ENCODE data around the gene ZFAND2A.

ZFAND2A gene

DNA sequence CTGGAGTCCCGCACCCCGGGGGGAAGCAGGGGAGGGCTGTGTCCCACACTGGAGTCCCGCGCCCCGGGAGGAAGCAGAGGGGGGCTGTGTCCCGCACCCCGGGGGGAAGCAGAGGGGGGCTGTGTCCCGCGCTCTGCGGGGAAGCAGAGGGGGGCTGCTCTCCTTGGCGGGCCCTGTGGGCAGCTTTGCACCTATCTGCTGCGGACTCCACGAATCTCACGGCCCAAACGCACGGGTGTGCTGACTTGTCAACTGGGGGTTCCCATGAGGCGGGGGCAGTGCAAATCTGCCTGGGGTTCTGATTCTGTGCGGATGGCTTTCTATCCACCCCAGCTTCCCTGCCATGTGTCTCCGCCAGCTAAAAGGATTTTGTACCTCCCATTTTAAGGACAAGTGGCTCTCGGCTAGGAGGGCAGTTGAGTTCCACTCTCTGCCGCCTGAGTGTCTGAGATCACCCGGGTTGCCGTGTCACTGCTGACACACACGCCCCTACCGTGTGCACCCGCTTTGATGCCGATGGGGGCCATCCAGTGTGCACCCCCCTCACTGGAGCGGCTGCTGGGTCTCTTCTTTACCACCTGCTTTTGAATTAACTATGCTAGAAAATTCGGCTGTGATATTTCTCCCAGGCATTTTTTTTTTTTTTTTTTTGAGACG lies 51.6 kb downstream of the ZFAND2A start:
- no peak for TF ChIP-seq TCF12 (IDR thresholded peaks at IDR 0.05; ENCODE audit: low read depth)
- no peak for TF ChIP-seq TEAD4 (IDR thresholded peaks at IDR 0.05)
- TF ChIP-seq EP300 (IDR thresholded peaks at IDR 0.05; ENCODE audit: borderline replicate concordance): no peak
- TF ChIP-seq, protein P1, sequence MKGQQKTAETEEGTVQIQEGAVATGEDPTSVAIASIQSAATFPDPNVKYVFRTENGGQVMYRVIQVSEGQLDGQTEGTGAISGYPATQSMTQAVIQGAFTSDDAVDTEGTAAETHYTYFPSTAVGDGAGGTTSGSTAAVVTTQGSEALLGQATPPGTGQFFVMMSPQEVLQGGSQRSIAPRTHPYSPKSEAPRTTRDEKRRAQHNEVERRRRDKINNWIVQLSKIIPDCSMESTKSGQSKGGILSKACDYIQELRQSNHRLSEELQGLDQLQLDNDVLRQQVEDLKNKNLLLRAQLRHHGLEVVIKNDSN (IDR thresholded peaks at IDR 0.05): no peak
- TF ChIP-seq CEBPB (IDR thresholded peaks at IDR 0.05): no peak

DNA sequence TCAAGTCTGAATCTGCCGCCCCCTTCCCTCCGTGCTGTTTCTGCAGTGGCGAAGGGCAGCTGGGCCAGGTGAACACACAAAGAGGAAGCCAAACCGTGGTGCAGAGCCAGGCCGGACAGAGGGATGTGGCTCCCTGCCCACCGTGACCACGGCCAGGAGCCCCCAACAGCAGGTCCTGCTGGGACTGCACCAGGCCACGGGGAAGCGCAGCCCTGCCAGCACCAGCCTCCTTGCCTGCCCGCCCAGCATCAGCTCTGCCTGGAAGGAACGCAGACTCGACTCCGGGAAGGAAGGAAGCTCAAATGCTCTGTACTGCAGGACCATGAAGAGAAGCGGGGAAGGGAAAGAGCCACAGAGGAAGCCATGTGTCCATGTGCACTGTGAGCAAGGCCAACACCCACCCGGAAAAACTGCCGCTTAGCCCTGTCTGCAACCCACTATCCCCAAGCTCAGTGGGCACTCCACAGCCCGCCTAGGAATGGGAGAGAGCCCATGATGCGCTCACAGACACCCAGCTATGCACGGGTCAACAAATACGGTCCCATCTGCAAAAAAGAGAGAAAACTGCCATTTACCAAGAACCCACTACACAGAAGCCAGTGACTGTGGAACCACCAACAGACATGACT lies 53.1 kb downstream of the ZFAND2A start:
- TF ChIP-seq, protein P2, sequence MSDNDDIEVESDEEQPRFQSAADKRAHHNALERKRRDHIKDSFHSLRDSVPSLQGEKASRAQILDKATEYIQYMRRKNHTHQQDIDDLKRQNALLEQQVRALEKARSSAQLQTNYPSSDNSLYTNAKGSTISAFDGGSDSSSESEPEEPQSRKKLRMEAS (IDR thresholded peaks at IDR 0.05): no peak
- TF ChIP-seq CREB1 (IDR thresholded peaks at IDR 0.05; ENCODE audit: low read depth): no peak
- no peak for TF ChIP-seq EGR1 (IDR thresholded peaks at IDR 0.05)
- no peak for TF ChIP-seq CEBPB (IDR thresholded peaks at IDR 0.05)
- no peak for TF ChIP-seq EP300 (IDR thresholded peaks at IDR 0.05; ENCODE audit: borderline replicate concordance)
- TF ChIP-seq RAD21 (IDR thresholded peaks at IDR 0.05; ENCODE audit: low read depth): no peak
- no peak for TF ChIP-seq TEAD4 (IDR thresholded peaks at IDR 0.05)
- TF ChIP-seq, protein P1 (IDR thresholded peaks at IDR 0.05): no peak
- no peak for TF ChIP-seq TAF1 (IDR thresholded peaks at IDR 0.05; ENCODE audit: low read depth)
- TF ChIP-seq, protein P3, sequence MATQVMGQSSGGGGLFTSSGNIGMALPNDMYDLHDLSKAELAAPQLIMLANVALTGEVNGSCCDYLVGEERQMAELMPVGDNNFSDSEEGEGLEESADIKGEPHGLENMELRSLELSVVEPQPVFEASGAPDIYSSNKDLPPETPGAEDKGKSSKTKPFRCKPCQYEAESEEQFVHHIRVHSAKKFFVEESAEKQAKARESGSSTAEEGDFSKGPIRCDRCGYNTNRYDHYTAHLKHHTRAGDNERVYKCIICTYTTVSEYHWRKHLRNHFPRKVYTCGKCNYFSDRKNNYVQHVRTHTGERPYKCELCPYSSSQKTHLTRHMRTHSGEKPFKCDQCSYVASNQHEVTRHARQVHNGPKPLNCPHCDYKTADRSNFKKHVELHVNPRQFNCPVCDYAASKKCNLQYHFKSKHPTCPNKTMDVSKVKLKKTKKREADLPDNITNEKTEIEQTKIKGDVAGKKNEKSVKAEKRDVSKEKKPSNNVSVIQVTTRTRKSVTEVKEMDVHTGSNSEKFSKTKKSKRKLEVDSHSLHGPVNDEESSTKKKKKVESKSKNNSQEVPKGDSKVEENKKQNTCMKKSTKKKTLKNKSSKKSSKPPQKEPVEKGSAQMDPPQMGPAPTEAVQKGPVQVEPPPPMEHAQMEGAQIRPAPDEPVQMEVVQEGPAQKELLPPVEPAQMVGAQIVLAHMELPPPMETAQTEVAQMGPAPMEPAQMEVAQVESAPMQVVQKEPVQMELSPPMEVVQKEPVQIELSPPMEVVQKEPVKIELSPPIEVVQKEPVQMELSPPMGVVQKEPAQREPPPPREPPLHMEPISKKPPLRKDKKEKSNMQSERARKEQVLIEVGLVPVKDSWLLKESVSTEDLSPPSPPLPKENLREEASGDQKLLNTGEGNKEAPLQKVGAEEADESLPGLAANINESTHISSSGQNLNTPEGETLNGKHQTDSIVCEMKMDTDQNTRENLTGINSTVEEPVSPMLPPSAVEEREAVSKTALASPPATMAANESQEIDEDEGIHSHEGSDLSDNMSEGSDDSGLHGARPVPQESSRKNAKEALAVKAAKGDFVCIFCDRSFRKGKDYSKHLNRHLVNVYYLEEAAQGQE (IDR thresholded peaks at IDR 0.05; ENCODE audit: low read depth): no peak
- TF ChIP-seq ZBTB7A (IDR thresholded peaks at IDR 0.05; ENCODE audit: low read depth): no peak
- no peak for TF ChIP-seq NFIC (IDR thresholded peaks at IDR 0.05)
- no peak for TF ChIP-seq TCF12 (IDR thresholded peaks at IDR 0.05; ENCODE audit: low read depth)
- no peak for TF ChIP-seq YY1 (IDR thresholded peaks at IDR 0.05; ENCODE audit: low read depth)
- no peak for TF ChIP-seq FOXM1 (IDR thresholded peaks at IDR 0.05; ENCODE audit: borderline replicate concordance, low read depth)

DNA sequence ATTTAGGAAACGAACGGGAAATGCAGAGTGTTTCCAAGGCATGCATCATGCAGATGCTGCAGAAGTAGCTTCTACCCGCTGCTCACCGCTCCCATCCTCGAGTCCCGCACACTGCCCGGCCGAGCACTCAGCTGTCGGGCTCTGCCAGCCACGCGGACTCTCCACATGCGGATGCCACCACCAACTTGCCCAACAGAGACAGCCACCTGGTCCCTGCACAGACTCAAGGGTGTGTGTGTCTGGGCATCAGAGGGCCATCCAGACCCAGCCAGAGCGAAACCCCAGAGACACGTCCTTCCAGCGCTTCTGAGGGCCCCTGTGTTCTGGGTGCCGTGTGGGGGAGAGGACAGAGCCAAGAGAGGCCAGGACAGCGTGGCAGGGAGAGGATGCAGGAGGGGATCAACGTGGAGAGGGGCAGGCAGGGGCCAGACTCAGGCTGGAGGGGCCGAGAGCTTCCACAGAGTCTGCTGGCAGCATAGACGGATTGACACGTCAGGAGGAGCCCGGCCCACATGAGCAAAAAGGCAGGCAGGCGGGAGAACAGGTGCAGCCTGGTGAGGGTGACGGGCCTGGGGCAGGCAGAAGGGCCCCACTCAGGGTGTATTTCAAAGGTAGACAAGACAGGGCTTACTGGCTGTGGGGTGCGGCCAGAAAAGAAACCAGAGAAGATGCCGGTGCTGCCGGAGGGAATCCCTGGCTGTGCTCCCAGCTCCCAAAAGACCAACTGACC lies 53.8 kb downstream of the ZFAND2A start:
- TF ChIP-seq YY1 (IDR thresholded peaks at IDR 0.05; ENCODE audit: low read depth): no peak
- TF ChIP-seq, protein P2 (IDR thresholded peaks at IDR 0.05): no peak
- TF ChIP-seq, protein P3 (IDR thresholded peaks at IDR 0.05; ENCODE audit: low read depth): no peak
- no peak for TF ChIP-seq TEAD4 (IDR thresholded peaks at IDR 0.05)
- no peak for TF ChIP-seq CEBPB (IDR thresholded peaks at IDR 0.05)
- TF ChIP-seq FOXM1 (IDR thresholded peaks at IDR 0.05; ENCODE audit: borderline replicate concordance, low read depth): no peak
- TF ChIP-seq CREB1 (IDR thresholded peaks at IDR 0.05; ENCODE audit: low read depth): no peak
- TF ChIP-seq EP300 (IDR thresholded peaks at IDR 0.05; ENCODE audit: borderline replicate concordance): no peak
- no peak for TF ChIP-seq TCF12 (IDR thresholded peaks at IDR 0.05; ENCODE audit: low read depth)
- TF ChIP-seq ZBTB7A (IDR thresholded peaks at IDR 0.05; ENCODE audit: low read depth): no peak
- no peak for TF ChIP-seq NFIC (IDR thresholded peaks at IDR 0.05)
- TF ChIP-seq, protein P1 (IDR thresholded peaks at IDR 0.05): no peak
- TF ChIP-seq TAF1 (IDR thresholded peaks at IDR 0.05; ENCODE audit: low read depth): no peak
- no peak for TF ChIP-seq RAD21 (IDR thresholded peaks at IDR 0.05; ENCODE audit: low read depth)
- no peak for TF ChIP-seq EGR1 (IDR thresholded peaks at IDR 0.05)

DNA sequence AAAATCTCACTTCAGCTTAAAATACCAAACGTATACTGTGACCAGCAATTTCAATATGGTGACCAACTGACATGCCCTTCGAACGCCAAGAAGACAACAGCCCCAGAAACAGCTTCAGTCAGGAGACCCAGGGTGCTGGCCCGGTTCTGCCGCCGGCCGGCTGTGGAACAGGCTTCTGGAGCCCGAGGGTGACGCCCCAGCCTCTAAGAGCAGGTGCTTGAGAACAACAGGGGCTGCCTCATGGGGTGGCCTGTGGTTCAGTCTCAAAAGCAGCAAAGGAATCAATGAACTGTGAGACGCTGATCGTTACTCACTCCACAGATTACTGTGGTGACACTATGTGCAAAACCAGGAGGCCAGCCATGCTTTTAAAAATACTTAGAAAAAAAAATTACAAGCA lies 54.8 kb downstream of the ZFAND2A start:
- TF ChIP-seq, protein P2 (IDR thresholded peaks at IDR 0.05): no peak
- TF ChIP-seq EP300 (IDR thresholded peaks at IDR 0.05; ENCODE audit: borderline replicate concordance) (no peak), CREB1 (IDR thresholded peaks at IDR 0.05; ENCODE audit: low read depth) (no peak), YY1 (IDR thresholded peaks at IDR 0.05; ENCODE audit: low read depth) (no peak), NFIC (IDR thresholded peaks at IDR 0.05) (no peak), FOXM1 (IDR thresholded peaks at IDR 0.05; ENCODE audit: borderline replicate concordance, low read depth) (no peak), EGR1 (IDR thresholded peaks at IDR 0.05) (no peak), CEBPB (IDR thresholded peaks at IDR 0.05) (no peak), TAF1 (IDR thresholded peaks at IDR 0.05; ENCODE audit: low read depth) (no peak), RAD21 (IDR thresholded peaks at IDR 0.05; ENCODE audit: low read depth) (no peak), TEAD4 (IDR thresholded peaks at IDR 0.05) (no peak), TCF12 (IDR thresholded peaks at IDR 0.05; ENCODE audit: low read depth) (no peak)
- TF ChIP-seq, protein P3 (IDR thresholded peaks at IDR 0.05; ENCODE audit: low read depth): no peak
- TF ChIP-seq, protein P1 (IDR thresholded peaks at IDR 0.05): no peak

All from Ishikawa (cell line).